Right lobe of liver (tissue), 4 donors: ENCODE data around the gene HAL.

Source experiments
- CTCF ChIP-seq, 4 donors: fragments of 200-600 bp in 3 of 4; fragments of 450-650 bp in 1 of 4; IDR thresholded peaks; one replicate each; pipeline versions ENCODE4 v1.5.1 to v1.8.0; 2016 to 2022; ENCODE audit warnings: antibody characterized with exemption in 4 of 4, mild to moderate bottlenecking in 2 of 4
- POLR2A ChIP-seq: fragments of 450-650 bp; IDR thresholded peaks from one replicate; pipeline ENCODE4 v1.6.1; 2017; ENCODE audit warnings: antibody characterized with exemption, mild to moderate bottlenecking
- donor health status: DM: no; HTN: no; CAD: no.
- donor health status: DM: no; HTN: no; CAD: no.
- donor health status: DM: no; HTN: yes; CAD: no.

GRCh38 chr12:95994476-95994875, 1.7 kb downstream of the HAL start:
- TF ChIP-seq CTCF (IDR thresholded peaks at IDR 0.05): no peak
- TF ChIP-seq POLR2A: no peak
